CD4-positive, alpha-beta memory T cell (primary cell): ENCODE results near the gene FREM1. TPM values are rescaled to one million over a fixed set of nuclear protein-coding genes. Genes with fewer than 3 reads are reported as not detected.

Source experiments
- CTCF ChIA-PET: fragments of 350-600 bp; sonication (Branson Sonifier 250); formaldehyde crosslinking; loops from one replicate; lab custom pipeline; 2021; ENCODE audit warnings: inconsistent platforms; ENCODE audit not compliant: partially characterized antibody; lab: Charles Lee
- POLR2A ChIA-PET: fragments of 350-600 bp; sonication (Branson Sonifier 250); formaldehyde crosslinking; loops from one replicate; lab custom pipeline; 2021; ENCODE audit not compliant: partially characterized antibody; lab: Charles Lee
- DNase-seq, 5 donors: peaks; one replicate each; pipeline versions ENCODE4 v3.0.0 to v3.0.0-alpha.2; 2020 to 2022; ENCODE audit warnings: mixed read lengths in 1 of 5
- H3K27ac ChIP-seq: one replicate; pipeline ENCODE4 v1.7.0; 2013; ENCODE audit warnings: low read depth, low read length
- H3K27me3 ChIP-seq: 2 replicates; pipeline ENCODE4 v1.7.0; 2013; ENCODE audit warnings: mild to moderate bottlenecking, low read length, moderate library complexity; ENCODE audit not compliant: insufficient read depth
- H3K36me3 ChIP-seq: 2 replicates; pipeline ENCODE4 v1.7.0; 2013; ENCODE audit warnings: mild to moderate bottlenecking, low read length, moderate library complexity; ENCODE audit not compliant: insufficient read depth
- H3K4me1 ChIP-seq: 2 replicates; pipeline ENCODE4 v1.7.0; 2013; ENCODE audit warnings: mild to moderate bottlenecking, low read length, moderate library complexity; ENCODE audit not compliant: insufficient read depth
- H3K4me3 ChIP-seq, 2 donors: one replicate each; pipeline ENCODE4 v1.7.0; 2013; ENCODE audit warnings: low read length in 2 of 2, mild to moderate bottlenecking in 1 of 2
- H3K9me3 ChIP-seq, 2 donors: one replicate each; pipeline ENCODE4 v1.7.0; 2013; ENCODE audit warnings: low read length in 2 of 2, control low read depth in 1 of 2; ENCODE audit not compliant: control insufficient read depth in 1 of 2
- H3K27ac Mint-ChIP-seq, 7 donors: one replicate each; pipeline ENCODE4 v1.8.0; 2020 to 2021; ENCODE audit warnings: mixed read lengths in 7 of 7, mild to moderate bottlenecking in 6 of 7, inconsistent platforms in 3 of 7, moderate library complexity in 3 of 7
- H3K27me3 Mint-ChIP-seq, 2 donors: one replicate each; pipeline ENCODE4 v1.8.0; 2020 to 2021; ENCODE audit warnings: mixed read lengths in 2 of 2
- H3K36me3 Mint-ChIP-seq, 2 donors: one replicate each; pipeline ENCODE4 v1.8.0; 2020 to 2021; ENCODE audit warnings: mixed read lengths in 2 of 2, inconsistent platforms in 1 of 2, mild to moderate bottlenecking in 1 of 2
- H3K4me1 Mint-ChIP-seq, 4 donors: one replicate each; pipeline ENCODE4 v1.8.0; 2020 to 2021; ENCODE audit warnings: mixed read lengths in 4 of 4, mild to moderate bottlenecking in 1 of 4
- H3K4me3 Mint-ChIP-seq, 8 donors: one replicate each; pipeline ENCODE4 v1.8.0; 2020 to 2021; ENCODE audit warnings: mixed read lengths in 8 of 8, mild to moderate bottlenecking in 7 of 8, moderate library complexity in 6 of 8, inconsistent platforms in 3 of 8
- H3K9me3 Mint-ChIP-seq, 8 donors: one replicate each; pipeline ENCODE4 v1.8.0; 2020 to 2021; ENCODE audit warnings: mixed read lengths in 8 of 8, mild to moderate bottlenecking in 5 of 8, inconsistent platforms in 3 of 8, moderate library complexity in 1 of 8
- intact Hi-C: fragments of 100-400 bp; cut with micrococcal nuclease; formaldehyde crosslinking; loops from one replicate; pipeline ENCODE4 v1.15.1; 2023
- polyA plus RNA-seq, 2 donors: library from polyadenylated mRNA; unstranded; fragments of 300-500 nt; fragmentation: Illumina TruSeq; gene quantifications; one replicate each; pipeline ENCODE4 v1.2.3, GENCODE V29; 2021
- total RNA-seq, 2 experiments: library from RNA; stranded (reverse); gene quantifications; one replicate each; pipeline ENCODE4 v1.2.3, GENCODE V29; 2021

The FREM1 gene
- total and polyA plus RNA-seq, 4 experiments from 2014 or later, result 0.14 TPM; not detected in 3

DNA sequence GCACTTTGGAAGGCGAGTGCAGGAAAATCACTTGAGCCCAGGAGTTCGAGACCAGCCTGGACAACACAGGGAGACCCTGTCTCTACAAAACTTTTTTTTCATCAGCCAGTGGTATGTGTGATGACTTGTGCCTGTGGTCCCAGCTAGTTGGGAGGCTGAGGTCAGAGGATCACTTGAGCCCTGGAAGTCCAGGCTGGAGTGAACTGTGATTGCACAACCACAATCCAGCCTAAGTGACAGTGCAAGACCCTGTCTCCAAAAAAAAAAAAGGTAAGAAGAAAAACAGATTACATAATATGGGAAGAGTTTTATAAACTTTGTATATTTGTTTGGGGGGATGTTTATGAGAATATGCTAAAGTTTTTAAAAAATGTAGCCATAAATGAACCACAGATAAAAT lies 111.2 kb downstream of the FREM1 start:
- H3K9me3 Mint-ChIP-seq, result peaks cover 0 to 4% (median 0%) of the 10 kb centered on the region in 8 donors
- no peaks in the 10 kb centered on the region for H3K36me3 Mint-ChIP-seq
- no peak for DNase-seq
- H3K4me1 Mint-ChIP-seq, result no peaks in the 10 kb centered on the region
- H3K4me1 ChIP-seq, result no peaks in the 10 kb centered on the region
- ChIA-PET POLR2A (no interaction called here), CTCF (no interaction called here)
- no peak overlapping the region for H3K4me3 Mint-ChIP-seq
- intact Hi-C loops, result no loop called here
- H3K36me3 ChIP-seq, result no peaks in the 10 kb centered on the region
- no peak overlapping the region for H3K27ac ChIP-seq
- peaks cover 0 to 1% of the 10 kb centered on the region in 2 donors for H3K27me3 Mint-ChIP-seq
- H3K4me3 ChIP-seq, result no peak overlapping the region
- no peaks in the 10 kb centered on the region for H3K27me3 ChIP-seq
- H3K9me3 ChIP-seq, result no peaks in the 10 kb centered on the region
- no peak overlapping the region for H3K27ac Mint-ChIP-seq

- no peaks in the 10 kb centered on the region for H3K9me3 ChIP-seq
- no peak overlapping the region for H3K4me3 ChIP-seq
- no peak overlapping the region for H3K27ac ChIP-seq
- Mint-ChIP-seq H3K36me3 (no peaks in the 10 kb centered on the region), H3K27ac (no peak overlapping the region), H3K4me1 (no peaks in the 10 kb centered on the region), H3K27me3 (peaks cover 0 to 1% of the 10 kb centered on the region in 2 donors), H3K9me3 (peaks cover 0 to 3% (median 0%) of the 10 kb centered on the region in 8 donors), H3K4me3 (no peak overlapping the region)
- no peaks in the 10 kb centered on the region for H3K4me1 ChIP-seq
- DNase-seq, result no peak
- intact Hi-C loops, result no loop called here
- ChIA-PET CTCF (no interaction called here), POLR2A (no interaction called here)
- no peaks in the 10 kb centered on the region for H3K36me3 ChIP-seq
- no peaks in the 10 kb centered on the region for H3K27me3 ChIP-seq
These were observed 112.8 kb downstream of the FREM1 start for GRCh38 chr9:14797435-14797834.

- Mint-ChIP-seq H3K27ac (no peak overlapping the region), H3K9me3 (peaks cover 0 to 3% (median 0%) of the 10 kb centered on the region in 8 donors), H3K27me3 (peaks cover 4 to 7% of the 10 kb centered on the region in 2 donors), H3K4me3 (no peak overlapping the region), H3K36me3 (no peaks in the 10 kb centered on the region), H3K4me1 (no peaks in the 10 kb centered on the region)
- no peaks in the 10 kb centered on the region for H3K27me3 ChIP-seq
- no peak for DNase-seq
- intact Hi-C loops, result no loop called here
- H3K9me3 ChIP-seq, result no peaks in the 10 kb centered on the region
- no peak overlapping the region for H3K27ac ChIP-seq
- H3K36me3 ChIP-seq, result no peaks in the 10 kb centered on the region
- POLR2A ChIA-PET, result no interaction called here
- H3K4me3 ChIP-seq, result no peak overlapping the region
- CTCF ChIA-PET, result no interaction called here
- H3K4me1 ChIP-seq, result no peaks in the 10 kb centered on the region
These were observed 116.8 kb downstream of the FREM1 start for GRCh38 chr9:14793389-14793788.

- POLR2A ChIA-PET, result no interaction called here
- no peaks in the 10 kb centered on the region for H3K4me1 ChIP-seq
- Mint-ChIP-seq H3K27me3 (peaks cover 4 to 7% of the 10 kb centered on the region in 2 donors), H3K9me3 (peaks cover 0 to 3% (median 0%) of the 10 kb centered on the region in 8 donors), H3K4me3 (no peak overlapping the region), H3K36me3 (no peaks in the 10 kb centered on the region), H3K4me1 (no peaks in the 10 kb centered on the region), H3K27ac (no peak overlapping the region)
- H3K27ac ChIP-seq, result no peak overlapping the region
- CTCF ChIA-PET, result no interaction called here
- H3K4me3 ChIP-seq, result no peak overlapping the region
- DNase-seq, result no peak
- no peaks in the 10 kb centered on the region for H3K36me3 ChIP-seq
- intact Hi-C loops, result no loop called here
- no peaks in the 10 kb centered on the region for H3K9me3 ChIP-seq
- no peaks in the 10 kb centered on the region for H3K27me3 ChIP-seq
These were observed 119.6 kb downstream of the FREM1 start for GRCh38 chr9:14790628-14791027.

DNA sequence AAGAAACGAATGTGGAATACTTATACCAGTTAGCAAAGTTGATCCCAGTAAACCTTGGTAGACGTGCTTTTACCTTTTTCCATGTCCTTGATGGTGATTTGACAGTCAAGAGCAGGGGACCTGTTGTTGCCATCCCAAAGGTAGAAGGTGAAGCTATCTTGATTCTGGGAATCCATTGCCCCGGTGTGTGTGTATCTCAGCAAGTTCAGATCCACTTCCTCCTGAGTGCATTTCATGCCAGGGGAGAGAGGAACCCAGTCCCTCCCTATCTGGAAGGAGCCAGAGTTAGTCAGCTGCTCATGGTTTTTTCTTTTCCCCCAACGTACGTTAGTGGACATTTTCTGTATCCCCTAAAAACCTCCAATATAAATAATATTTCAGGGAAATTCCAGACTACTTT lies 121.4 kb downstream of the FREM1 start:
- no peaks in the 10 kb centered on the region for H3K9me3 ChIP-seq
- ChIA-PET CTCF (no interaction called here), POLR2A (no interaction called here)
- H3K4me1 Mint-ChIP-seq, result no peaks in the 10 kb centered on the region
- intact Hi-C loops, result no loop called here
- no peaks in the 10 kb centered on the region for H3K4me1 ChIP-seq
- H3K36me3 Mint-ChIP-seq, result no peaks in the 10 kb centered on the region
- H3K9me3 Mint-ChIP-seq, result no peaks in the 10 kb centered on the region
- no peak overlapping the region for H3K27ac ChIP-seq
- DNase-seq, result no peak
- no peaks in the 10 kb centered on the region for H3K36me3 ChIP-seq
- no peak overlapping the region for H3K27ac Mint-ChIP-seq
- peaks cover 4 to 8% of the 10 kb centered on the region in 2 donors for H3K27me3 Mint-ChIP-seq
- H3K27me3 ChIP-seq, result no peaks in the 10 kb centered on the region
- H3K4me3 ChIP-seq, result no peak overlapping the region
- no peak overlapping the region for H3K4me3 Mint-ChIP-seq

GRCh38 chr9:14783358-14783757 lies 126.9 kb downstream of the FREM1 start:
- POLR2A ChIA-PET, result no interaction called here
- Mint-ChIP-seq H3K4me3 (no peak overlapping the region), H3K4me1 (no peaks in the 10 kb centered on the region), H3K36me3 (no peaks in the 10 kb centered on the region), H3K9me3 (no peaks in the 10 kb centered on the region), H3K27ac (no peak overlapping the region), H3K27me3 (peaks cover 2 to 4% of the 10 kb centered on the region in 2 donors)
- H3K27me3 ChIP-seq, result no peaks in the 10 kb centered on the region
- CTCF ChIA-PET, result interaction anchor here (3.0 kb wide), 1 partner anchor 15 kb away, joined by 14 read pairs; no protein-coding TSS in a partner anchor
- no peak for DNase-seq
- intact Hi-C loops, result no loop called here
- H3K4me3 ChIP-seq, result no peak overlapping the region
- H3K4me1 ChIP-seq, result no peaks in the 10 kb centered on the region
- H3K27ac ChIP-seq, result no peak overlapping the region
- H3K36me3 ChIP-seq, result no peaks in the 10 kb centered on the region
- H3K9me3 ChIP-seq, result no peaks in the 10 kb centered on the region

DNA sequence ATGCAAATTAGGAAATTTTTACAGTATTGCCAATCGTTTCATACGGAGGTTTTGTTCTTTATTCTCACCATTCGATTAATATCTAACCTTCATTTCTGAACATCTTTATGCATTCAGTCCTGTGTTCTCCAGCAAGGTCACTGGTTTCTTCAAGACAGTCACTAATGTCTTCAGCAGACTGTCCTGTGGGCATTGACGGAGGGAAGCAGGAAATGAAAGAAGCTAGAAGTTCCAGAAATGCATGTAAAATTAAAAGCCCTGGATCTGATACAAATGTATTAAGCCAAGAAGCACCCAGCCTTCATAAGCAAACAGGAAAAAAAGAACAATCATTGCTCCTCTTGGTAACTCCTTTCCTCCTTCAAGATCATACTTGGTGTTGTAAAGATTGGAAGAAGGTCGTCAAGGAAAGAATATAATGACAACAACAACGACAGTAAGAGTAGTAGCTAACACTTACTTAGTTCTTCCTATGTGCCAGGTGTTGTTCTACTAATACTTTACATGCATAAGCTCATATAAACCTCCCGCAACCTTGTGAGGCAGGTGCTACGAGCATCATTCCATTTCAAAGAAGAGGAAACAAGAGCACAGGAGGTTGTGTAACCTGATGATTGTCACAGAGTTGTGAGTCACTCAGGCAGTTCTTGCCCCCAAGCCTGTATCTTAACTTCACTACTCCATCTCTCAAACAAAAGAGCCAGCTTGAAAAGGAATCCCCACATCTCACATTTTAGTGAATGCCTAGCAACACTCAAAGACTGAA lies 127.8 kb downstream of the FREM1 start:
- no peaks in the 10 kb centered on the region for H3K4me1 Mint-ChIP-seq
- Histone ChIP-seq H3K9me3 (no peaks in the 10 kb centered on the region), H3K4me1 (no peaks in the 10 kb centered on the region), H3K4me3 (no peak overlapping the region), H3K27ac (no peak overlapping the region), H3K36me3 (no peaks in the 10 kb centered on the region), H3K27me3 (no peaks in the 10 kb centered on the region)
- no peak overlapping the region for H3K4me3 Mint-ChIP-seq
- CTCF ChIA-PET, result interaction anchor here (3.0 kb wide), 1 partner anchor 14 kb away, joined by 14 read pairs; no protein-coding TSS in a partner anchor
- H3K27ac Mint-ChIP-seq, result no peak overlapping the region
- no peaks in the 10 kb centered on the region for H3K36me3 Mint-ChIP-seq
- H3K27me3 Mint-ChIP-seq, result peaks cover 2 to 4% of the 10 kb centered on the region in 2 donors
- POLR2A ChIA-PET, result no interaction called here
- no peak for DNase-seq
- intact Hi-C loops, result no loop called here
- no peaks in the 10 kb centered on the region for H3K9me3 Mint-ChIP-seq
